Chondrocyte (in vitro differentiated cells): ENCODE results near the gene BEND6. TPM values are rescaled to one million over a fixed set of nuclear protein-coding genes. Genes with fewer than 3 reads are reported as not detected.

Experiments used
- DNase-seq: peaks from one replicate; pipeline ENCODE4 v3.0.0; 2021; ENCODE audit warnings: mixed read lengths, low spot score
- H3K27ac Mint-ChIP-seq: one replicate; pipeline ENCODE4 v1.8.0; 2021; ENCODE audit warnings: mild to moderate bottlenecking, moderate library complexity, mixed read lengths; ENCODE audit not compliant: unreplicated experiment
- H3K27me3 Mint-ChIP-seq: 2 replicates; pipeline ENCODE4 v1.8.0; 2021; ENCODE audit warnings: low read depth, mixed read lengths
- H3K36me3 Mint-ChIP-seq: 2 replicates; pipeline ENCODE4 v1.8.0; 2021; ENCODE audit warnings: low read depth, mixed read lengths
- H3K4me1 Mint-ChIP-seq: 2 replicates; pipeline ENCODE4 v1.8.0; 2021; ENCODE audit warnings: low read depth, mild to moderate bottlenecking, mixed read lengths
- H3K4me3 Mint-ChIP-seq: one replicate; pipeline ENCODE4 v1.8.0; 2021; ENCODE audit warnings: mild to moderate bottlenecking, moderate library complexity, mixed read lengths; ENCODE audit not compliant: unreplicated experiment
- H3K9me3 Mint-ChIP-seq: 2 replicates; pipeline ENCODE4 v1.8.0; 2021; ENCODE audit warnings: low read depth, mixed read lengths
- total RNA-seq: library from RNA; stranded (reverse); gene quantifications from 3 replicates; pipeline ENCODE4 v1.2.1, GENCODE V29; 2021
- TF ChIP-seq, protein P1 (sequence below): fragments of 200-600 bp; sonication (generic); IDR thresholded peaks from 2 replicates; pipeline ENCODE4 v1.5.0; 2021; ENCODE audit warnings: antibody characterized with exemption, mild to moderate bottlenecking, moderate library complexity

The BEND6 gene
- total RNA-seq, 1 donor from 2014 or later = 8.9 TPM

DNA sequence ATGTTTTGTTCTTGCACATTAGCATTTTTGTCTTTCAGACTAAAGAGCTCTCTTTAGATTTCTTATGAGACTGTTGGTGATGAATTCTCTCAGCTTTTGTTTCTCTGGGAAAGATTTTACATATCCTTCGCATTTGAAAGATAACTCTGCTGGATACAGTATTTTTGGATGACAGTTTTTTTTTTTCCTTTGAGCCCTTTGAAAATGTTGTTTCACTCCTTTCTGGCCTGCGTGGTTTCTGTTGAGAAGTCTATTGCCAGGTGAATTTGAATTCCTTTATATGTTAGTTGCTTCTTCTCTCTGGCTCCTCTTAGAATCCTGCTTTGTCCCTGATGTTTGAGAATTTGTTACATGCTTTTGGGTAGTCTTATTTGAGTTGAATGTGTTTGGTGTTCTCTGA, 69.4 kb downstream of the BEND6 start:
- Mint-ChIP-seq H3K9me3 (peaks cover 19% of the 10 kb centered on the region), H3K27ac (no peak overlapping the region)

DNA sequence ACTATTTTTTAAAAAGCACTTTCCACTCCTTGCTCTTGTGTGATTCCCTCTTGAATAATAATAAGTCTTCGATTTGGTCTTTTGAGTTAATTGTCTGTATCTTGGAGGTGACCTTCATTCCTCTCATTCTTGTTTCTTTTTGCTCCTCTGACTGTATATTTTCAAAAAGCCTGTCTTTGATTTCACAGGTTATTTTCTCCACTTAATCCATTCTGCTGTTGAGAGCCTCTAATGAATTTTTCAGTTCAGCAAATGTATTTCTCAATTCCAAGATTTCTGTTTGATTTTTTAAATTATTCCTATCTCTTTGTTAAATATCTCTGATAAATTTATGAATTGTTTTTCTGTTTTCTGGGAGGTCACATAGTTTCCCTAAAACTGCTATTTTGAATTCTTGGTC, 69.9 kb downstream of the BEND6 start:
- H3K4me3 Mint-ChIP-seq = no peak overlapping the region
- H3K4me1 Mint-ChIP-seq = no peaks in the 10 kb centered on the region
- DNase-seq = no peak
- no peaks in the 10 kb centered on the region for H3K27me3 Mint-ChIP-seq
- H3K27ac Mint-ChIP-seq = no peak overlapping the region
- TF ChIP-seq, protein P1, sequence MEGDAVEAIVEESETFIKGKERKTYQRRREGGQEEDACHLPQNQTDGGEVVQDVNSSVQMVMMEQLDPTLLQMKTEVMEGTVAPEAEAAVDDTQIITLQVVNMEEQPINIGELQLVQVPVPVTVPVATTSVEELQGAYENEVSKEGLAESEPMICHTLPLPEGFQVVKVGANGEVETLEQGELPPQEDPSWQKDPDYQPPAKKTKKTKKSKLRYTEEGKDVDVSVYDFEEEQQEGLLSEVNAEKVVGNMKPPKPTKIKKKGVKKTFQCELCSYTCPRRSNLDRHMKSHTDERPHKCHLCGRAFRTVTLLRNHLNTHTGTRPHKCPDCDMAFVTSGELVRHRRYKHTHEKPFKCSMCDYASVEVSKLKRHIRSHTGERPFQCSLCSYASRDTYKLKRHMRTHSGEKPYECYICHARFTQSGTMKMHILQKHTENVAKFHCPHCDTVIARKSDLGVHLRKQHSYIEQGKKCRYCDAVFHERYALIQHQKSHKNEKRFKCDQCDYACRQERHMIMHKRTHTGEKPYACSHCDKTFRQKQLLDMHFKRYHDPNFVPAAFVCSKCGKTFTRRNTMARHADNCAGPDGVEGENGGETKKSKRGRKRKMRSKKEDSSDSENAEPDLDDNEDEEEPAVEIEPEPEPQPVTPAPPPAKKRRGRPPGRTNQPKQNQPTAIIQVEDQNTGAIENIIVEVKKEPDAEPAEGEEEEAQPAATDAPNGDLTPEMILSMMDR = no peak
- peaks cover 19% of the 10 kb centered on the region for H3K9me3 Mint-ChIP-seq
- H3K36me3 Mint-ChIP-seq = peaks cover 18% of the 10 kb centered on the region

More for the DNA sequence above, 69.4 kb downstream of the BEND6 start:
- Mint-ChIP-seq H3K27me3 (no peaks in the 10 kb centered on the region), H3K4me1 (no peaks in the 10 kb centered on the region), H3K4me3 (no peak overlapping the region), H3K36me3 (peaks cover 20% of the 10 kb centered on the region)
- DNase-seq = no peak
- TF ChIP-seq, protein P1 = no peak

GRCh38 chr6:57026001-57026400, 71.1 kb downstream of the BEND6 start:
- no peaks in the 10 kb centered on the region for H3K4me1 Mint-ChIP-seq
- no peak for DNase-seq
- TF ChIP-seq, protein P1 = no peak
- no peak overlapping the region for H3K27ac Mint-ChIP-seq
- H3K9me3 Mint-ChIP-seq = peaks cover 19% of the 10 kb centered on the region
- H3K4me3 Mint-ChIP-seq = no peak overlapping the region
- H3K36me3 Mint-ChIP-seq = peaks cover 18% of the 10 kb centered on the region
- H3K27me3 Mint-ChIP-seq = no peaks in the 10 kb centered on the region

- TF ChIP-seq, protein P1 = no peak
- Mint-ChIP-seq H3K4me3 (no peak overlapping the region), H3K27me3 (no peaks in the 10 kb centered on the region), H3K9me3 (peaks cover 19% of the 10 kb centered on the region), H3K36me3 (peaks cover 18% of the 10 kb centered on the region), H3K4me1 (no peaks in the 10 kb centered on the region), H3K27ac (no peak overlapping the region)
- no peak for DNase-seq
Observed at GRCh38 chr6:57027301-57027700, 72.4 kb downstream of the BEND6 start.

DNA sequence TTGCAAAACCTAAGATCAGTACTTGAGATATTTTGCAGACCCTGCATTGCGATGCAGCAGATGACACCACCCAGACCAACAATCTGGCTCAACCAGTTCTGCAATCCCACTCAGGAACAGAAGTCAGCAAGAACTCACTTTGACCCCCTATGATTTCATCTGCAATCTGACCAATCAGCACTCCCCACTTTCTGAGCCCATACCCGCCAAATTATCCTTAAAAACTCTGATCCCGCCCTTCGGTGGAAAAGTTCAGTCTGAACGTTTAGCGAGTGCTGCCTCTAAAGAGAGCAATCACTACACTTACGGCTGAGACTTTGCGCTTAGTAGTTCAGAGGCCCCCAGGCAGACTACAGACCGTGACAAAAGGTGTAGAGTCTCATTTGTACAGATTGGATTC, 74.3 kb downstream of the BEND6 start:
- DNase-seq = no peak
- Mint-ChIP-seq H3K36me3 (peaks cover 16% of the 10 kb centered on the region), H3K9me3 (peaks cover 16% of the 10 kb centered on the region), H3K4me1 (no peaks in the 10 kb centered on the region), H3K4me3 (no peak overlapping the region), H3K27me3 (no peaks in the 10 kb centered on the region), H3K27ac (no peak overlapping the region)
- TF ChIP-seq, protein P1 = no peak
